ENCODE results near the gene PARD3.

DNA sequence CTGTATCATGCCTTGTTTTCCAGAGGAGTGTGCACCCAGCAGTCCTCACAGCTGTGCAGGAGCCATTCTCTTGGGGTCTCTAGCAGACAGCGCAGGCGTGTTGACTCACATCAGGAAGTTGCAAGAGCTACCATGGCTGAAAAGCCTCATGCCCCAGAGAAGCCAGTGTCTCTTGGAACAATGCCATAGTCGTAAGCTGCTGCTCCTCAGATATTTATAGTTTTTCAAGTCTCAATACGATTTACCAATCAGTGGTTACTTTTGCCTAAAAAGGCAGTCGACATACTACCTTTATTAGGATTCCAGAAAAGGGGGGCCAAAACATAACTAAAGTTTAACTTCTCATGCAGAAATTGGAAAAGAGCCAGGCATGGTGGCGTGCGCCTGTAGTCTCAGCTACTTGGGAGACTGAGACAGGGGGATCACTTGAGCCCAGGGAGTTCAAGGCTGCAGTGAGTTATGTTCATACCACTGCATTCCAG lies 407.7 kb downstream of the PARD3 start:
- TF ChIP-seq, protein P1, sequence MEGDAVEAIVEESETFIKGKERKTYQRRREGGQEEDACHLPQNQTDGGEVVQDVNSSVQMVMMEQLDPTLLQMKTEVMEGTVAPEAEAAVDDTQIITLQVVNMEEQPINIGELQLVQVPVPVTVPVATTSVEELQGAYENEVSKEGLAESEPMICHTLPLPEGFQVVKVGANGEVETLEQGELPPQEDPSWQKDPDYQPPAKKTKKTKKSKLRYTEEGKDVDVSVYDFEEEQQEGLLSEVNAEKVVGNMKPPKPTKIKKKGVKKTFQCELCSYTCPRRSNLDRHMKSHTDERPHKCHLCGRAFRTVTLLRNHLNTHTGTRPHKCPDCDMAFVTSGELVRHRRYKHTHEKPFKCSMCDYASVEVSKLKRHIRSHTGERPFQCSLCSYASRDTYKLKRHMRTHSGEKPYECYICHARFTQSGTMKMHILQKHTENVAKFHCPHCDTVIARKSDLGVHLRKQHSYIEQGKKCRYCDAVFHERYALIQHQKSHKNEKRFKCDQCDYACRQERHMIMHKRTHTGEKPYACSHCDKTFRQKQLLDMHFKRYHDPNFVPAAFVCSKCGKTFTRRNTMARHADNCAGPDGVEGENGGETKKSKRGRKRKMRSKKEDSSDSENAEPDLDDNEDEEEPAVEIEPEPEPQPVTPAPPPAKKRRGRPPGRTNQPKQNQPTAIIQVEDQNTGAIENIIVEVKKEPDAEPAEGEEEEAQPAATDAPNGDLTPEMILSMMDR (IDR thresholded peaks at IDR 0.05; ENCODE audit: insufficient read depth, low read depth, low read length): no peak
- TF ChIP-seq EZH2 (IDR thresholded peaks at IDR 0.05; ENCODE audit: insufficient read depth, low read length): no peak

Data from astrocyte (in vitro differentiated cells and primary cell).